ENCODE measurements around the gene SGCD.

GRCh38 chr5:156469636-156470035 is 142.7 kb downstream of the SGCD start:
- TF ChIP-seq CTCF (optimal IDR thresholded peaks at IDR 0.05 in 1 of 3, IDR thresholded peaks at IDR 0.05 in 1 of 3, conservative IDR thresholded peaks at IDR 0.05 in 1 of 3; ENCODE audit: extremely low read depth in 1 of 3, insufficient read depth in 2 of 3, low read length in 3 of 3) (no peak), EZH2 (IDR thresholded peaks at IDR 0.05; ENCODE audit: low read length) (no peak)
